ENCODE data around the gene POMT2. TPM values are rescaled to one million over a fixed set of nuclear protein-coding genes. Genes with fewer than 3 reads are reported as not detected.
A peak's percentile ranks its signal among the peaks of the same experiment; 100 is the strongest.

The POMT2 gene
- total RNA-seq, 1 experiment from 2014 or later: 24.0 TPM

DNA sequence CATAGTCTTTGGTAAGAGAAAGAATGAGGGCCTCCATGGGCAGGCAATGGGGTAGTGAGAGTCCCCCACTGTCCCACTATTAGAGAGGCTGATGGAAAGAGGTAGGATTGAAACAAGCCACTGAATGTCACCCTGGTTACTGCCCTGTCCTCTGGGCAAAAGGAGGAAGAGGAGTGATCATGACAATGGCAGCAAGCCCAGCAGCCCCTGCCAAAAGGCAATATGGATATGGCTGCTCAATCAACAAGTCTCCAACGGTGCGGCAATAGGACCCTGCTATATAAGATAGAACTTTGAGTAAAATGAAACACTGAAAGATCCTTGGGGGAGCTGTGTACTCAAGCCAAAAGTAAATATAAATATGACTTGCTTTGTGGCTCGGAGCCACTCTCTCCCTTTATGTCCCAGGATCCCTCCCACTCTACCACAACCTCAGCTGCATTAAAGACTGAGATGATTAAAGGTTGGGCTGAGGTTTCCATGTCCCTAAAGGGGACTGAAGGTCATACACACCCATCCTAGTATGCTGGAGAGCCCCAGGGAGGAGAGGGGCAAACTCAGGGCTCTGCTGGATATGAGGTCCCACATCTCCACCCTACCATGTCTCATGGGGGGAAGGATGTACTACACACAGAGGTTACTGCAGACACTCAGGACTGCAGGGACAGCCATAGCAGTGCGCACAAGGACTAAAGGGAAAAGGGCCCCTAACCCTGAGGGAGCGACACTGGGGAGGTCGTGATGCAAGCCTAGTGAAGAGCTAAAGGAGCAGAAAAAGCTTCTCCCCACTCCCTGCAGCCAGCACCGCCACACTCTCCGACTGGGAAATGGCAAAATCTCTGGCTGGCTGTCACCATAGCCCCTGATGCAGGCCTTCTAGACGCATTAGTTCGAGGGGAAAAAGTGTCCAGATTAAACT is 5.9 kb downstream of the POMT2 start:
- no peak overlapping the region for H3K9ac ChIP-seq (ENCODE audit: low read length)

DNA sequence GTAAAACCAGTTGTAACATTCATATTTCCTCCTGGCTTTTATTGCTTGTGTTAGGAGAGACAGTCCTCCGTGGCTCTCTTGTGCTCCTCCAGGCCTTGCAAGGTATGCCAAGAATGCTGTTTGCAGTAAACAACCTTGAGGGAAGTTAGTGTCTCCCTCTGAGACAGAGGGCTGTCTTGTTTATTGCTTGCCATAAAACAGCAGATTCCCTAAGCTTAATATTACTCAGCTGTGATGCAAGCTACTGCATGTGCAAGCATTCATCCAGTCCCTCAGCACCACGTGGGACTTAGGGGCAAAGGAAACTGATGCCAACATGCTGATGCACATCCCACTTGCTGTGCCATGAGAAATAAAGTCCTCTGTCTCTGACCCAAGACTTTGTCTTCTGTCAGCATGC is 6.6 kb downstream of the POMT2 start:
- H3K27ac ChIP-seq (ENCODE audit: low read length): no peak overlapping the region
- no peak overlapping the region for H2AFZ ChIP-seq (ENCODE audit: low read length)
- H3K36me3 ChIP-seq (ENCODE audit: insufficient read depth, low read length): peaks cover 7% of the 10 kb centered on the region; the same call in 1 of the 2 replicates
- H3K9me3 ChIP-seq (ENCODE audit: low read length): no peaks in the 10 kb centered on the region
- no peak for DNase-seq
- H3K9me2 ChIP-seq (replicated peaks; ENCODE audit: insufficient read depth, low read length): no peaks in the 10 kb centered on the region
- peaks cover 24% of the 10 kb centered on the region for H3K4me1 ChIP-seq (ENCODE audit: low read length)
- H3K79me2 ChIP-seq (ENCODE audit: low read length): peaks cover 89% of the 10 kb centered on the region
- H3K4me2 ChIP-seq (ENCODE audit: low read depth, low read length, poor library complexity, severe bottlenecking): no peak overlapping the region
- no peak overlapping the region for H3K9ac ChIP-seq (ENCODE audit: low read length)
- H3K27me3 ChIP-seq (ENCODE audit: low read length): no peaks in the 10 kb centered on the region
- no peaks in the 10 kb centered on the region for H4K20me1 ChIP-seq (ENCODE audit: insufficient read depth, low read depth, low read length)
- H3K4me3 ChIP-seq (ENCODE audit: low read length): no peak overlapping the region

More for the DNA sequence above, 5.9 kb downstream of the POMT2 start:
- Histone ChIP-seq H3K27ac (ENCODE audit: low read length) (no peak overlapping the region), H4K20me1 (ENCODE audit: insufficient read depth, low read depth, low read length) (no peaks in the 10 kb centered on the region), H3K4me2 (ENCODE audit: low read depth, low read length, poor library complexity, severe bottlenecking) (no peak overlapping the region), H2AFZ (ENCODE audit: low read length) (no peak overlapping the region), H3K79me2 (ENCODE audit: low read length) (peaks cover 92% of the 10 kb centered on the region), H3K27me3 (ENCODE audit: low read length) (no peaks in the 10 kb centered on the region), H3K9me2 (replicated peaks; ENCODE audit: insufficient read depth, low read length) (no peaks in the 10 kb centered on the region), H3K36me3 (ENCODE audit: insufficient read depth, low read length) (peaks cover 7% of the 10 kb centered on the region; the same call in 1 of the 2 replicates), H3K4me3 (ENCODE audit: low read length) (no peak overlapping the region), H3K4me1 (ENCODE audit: low read length) (peaks cover 28% of the 10 kb centered on the region), H3K9me3 (ENCODE audit: low read length) (no peaks in the 10 kb centered on the region)
- DNase-seq: no peak

DNA sequence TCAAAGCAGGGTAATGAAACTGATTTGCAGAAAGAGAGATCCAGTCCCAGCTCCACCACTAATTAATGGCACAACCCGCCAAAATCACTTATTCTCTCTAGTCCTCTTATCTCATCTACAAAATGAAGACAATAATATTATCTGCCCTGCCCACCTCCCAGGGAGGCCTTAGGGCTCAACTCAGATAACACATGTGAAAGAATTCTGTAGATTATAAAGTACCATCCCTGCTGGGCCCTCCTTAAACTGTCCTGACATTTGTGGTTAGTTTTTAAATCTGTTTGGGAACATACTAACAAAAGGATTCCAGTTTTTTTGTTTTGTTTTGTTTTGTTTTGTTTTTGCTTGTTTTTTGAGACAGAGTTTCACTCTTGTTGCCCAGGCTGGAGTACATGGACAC is 7.3 kb downstream of the POMT2 start:
- no peak overlapping the region for H3K4me3 ChIP-seq (ENCODE audit: low read length)
- H2AFZ ChIP-seq (ENCODE audit: low read length): no peak overlapping the region
- H3K36me3 ChIP-seq (ENCODE audit: insufficient read depth, low read length): peaks cover 7% of the 10 kb centered on the region; the same call in 1 of the 2 replicates
- H3K9me2 ChIP-seq (replicated peaks; ENCODE audit: insufficient read depth, low read length): no peaks in the 10 kb centered on the region
- no peaks in the 10 kb centered on the region for H4K20me1 ChIP-seq (ENCODE audit: insufficient read depth, low read depth, low read length)
- H3K4me1 ChIP-seq (ENCODE audit: low read length): peaks cover 21% of the 10 kb centered on the region
- H3K4me2 ChIP-seq (ENCODE audit: low read depth, low read length, poor library complexity, severe bottlenecking): no peak overlapping the region
- H3K27me3 ChIP-seq (ENCODE audit: low read length): no peaks in the 10 kb centered on the region
- no peak overlapping the region for H3K9ac ChIP-seq (ENCODE audit: low read length)
- H3K9me3 ChIP-seq (ENCODE audit: low read length): no peaks in the 10 kb centered on the region
- H3K79me2 ChIP-seq (ENCODE audit: low read length): peaks cover 82% of the 10 kb centered on the region
- no peak overlapping the region for H3K27ac ChIP-seq (ENCODE audit: low read length)
- no peak for DNase-seq

DNA sequence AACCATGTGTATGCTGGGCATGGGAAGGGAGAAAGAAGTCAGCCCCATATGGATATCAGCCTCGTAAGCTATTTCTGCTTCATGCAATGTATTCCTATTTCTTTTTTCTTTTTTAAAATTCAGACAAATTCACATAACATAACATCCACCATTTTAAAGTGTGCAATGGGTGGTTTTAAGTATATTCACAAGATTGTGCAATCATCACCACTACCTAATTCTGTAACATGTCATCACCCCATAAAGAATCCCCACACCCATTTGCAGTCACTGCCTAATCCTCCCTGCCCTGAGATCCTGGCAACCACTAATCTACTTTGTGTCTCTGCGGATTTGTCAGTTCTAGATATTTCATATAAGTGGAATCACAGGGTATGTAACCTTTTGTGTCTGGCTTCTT is 9.5 kb downstream of the POMT2 start:
- DNase-seq: no peak
- no peak overlapping the region for H3K4me3 ChIP-seq (ENCODE audit: low read length)
- H2AFZ ChIP-seq (ENCODE audit: low read length): no peak overlapping the region
- peaks cover 18% of the 10 kb centered on the region for H3K4me1 ChIP-seq (ENCODE audit: low read length)
- peaks cover 61% of the 10 kb centered on the region for H3K79me2 ChIP-seq (ENCODE audit: low read length)
- H3K9me2 ChIP-seq (replicated peaks; ENCODE audit: insufficient read depth, low read length): no peaks in the 10 kb centered on the region
- no peak overlapping the region for H3K27ac ChIP-seq (ENCODE audit: low read length)
- H4K20me1 ChIP-seq (ENCODE audit: insufficient read depth, low read depth, low read length): no peaks in the 10 kb centered on the region
- H3K9me3 ChIP-seq (ENCODE audit: low read length): no peaks in the 10 kb centered on the region
- no peaks in the 10 kb centered on the region for H3K27me3 ChIP-seq (ENCODE audit: low read length)
- H3K36me3 ChIP-seq (ENCODE audit: insufficient read depth, low read length): peaks cover 7% of the 10 kb centered on the region; the same call in 1 of the 2 replicates
- H3K9ac ChIP-seq (ENCODE audit: low read length): no peak overlapping the region
- no peak overlapping the region for H3K4me2 ChIP-seq (ENCODE audit: low read depth, low read length, poor library complexity, severe bottlenecking)

DNA sequence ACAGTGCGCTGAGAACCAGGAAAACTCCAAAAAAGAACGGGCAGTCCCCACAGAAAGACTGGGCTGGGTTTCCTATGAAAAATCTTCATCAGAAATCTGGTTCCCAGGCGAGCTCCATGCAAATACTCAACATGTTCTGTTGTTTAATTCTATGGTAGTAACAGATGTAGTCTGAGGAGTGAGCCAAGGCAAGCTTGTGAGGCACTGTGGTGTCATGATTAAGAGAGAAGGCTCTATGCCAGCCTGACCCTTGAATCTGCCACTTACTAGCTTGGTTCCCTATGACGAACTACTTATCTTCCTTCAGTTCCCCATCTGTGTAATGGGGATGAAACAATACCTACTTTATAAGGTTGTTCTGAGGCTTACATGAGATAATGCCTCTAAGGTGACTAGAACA is 10.7 kb downstream of the POMT2 start:
- H3K4me3 ChIP-seq (ENCODE audit: low read length): no peak overlapping the region
- no peaks in the 10 kb centered on the region for H3K9me3 ChIP-seq (ENCODE audit: low read length)
- no peak overlapping the region for H3K4me2 ChIP-seq (ENCODE audit: low read depth, low read length, poor library complexity, severe bottlenecking)
- no peaks in the 10 kb centered on the region for H4K20me1 ChIP-seq (ENCODE audit: insufficient read depth, low read depth, low read length)
- H3K9ac ChIP-seq (ENCODE audit: low read length): no peak overlapping the region
- no peak for DNase-seq
- H3K27ac ChIP-seq (ENCODE audit: low read length): no peak overlapping the region
- peaks cover 13% of the 10 kb centered on the region for H3K4me1 ChIP-seq (ENCODE audit: low read length)
- H3K9me2 ChIP-seq (replicated peaks; ENCODE audit: insufficient read depth, low read length): no peaks in the 10 kb centered on the region
- H3K27me3 ChIP-seq (ENCODE audit: low read length): no peaks in the 10 kb centered on the region
- H3K79me2 ChIP-seq (ENCODE audit: low read length): peaks cover 50% of the 10 kb centered on the region
- peaks cover 7% of the 10 kb centered on the region; the same call in 1 of the 2 replicates for H3K36me3 ChIP-seq (ENCODE audit: insufficient read depth, low read length)
- no peak overlapping the region for H2AFZ ChIP-seq (ENCODE audit: low read length)

DNA sequence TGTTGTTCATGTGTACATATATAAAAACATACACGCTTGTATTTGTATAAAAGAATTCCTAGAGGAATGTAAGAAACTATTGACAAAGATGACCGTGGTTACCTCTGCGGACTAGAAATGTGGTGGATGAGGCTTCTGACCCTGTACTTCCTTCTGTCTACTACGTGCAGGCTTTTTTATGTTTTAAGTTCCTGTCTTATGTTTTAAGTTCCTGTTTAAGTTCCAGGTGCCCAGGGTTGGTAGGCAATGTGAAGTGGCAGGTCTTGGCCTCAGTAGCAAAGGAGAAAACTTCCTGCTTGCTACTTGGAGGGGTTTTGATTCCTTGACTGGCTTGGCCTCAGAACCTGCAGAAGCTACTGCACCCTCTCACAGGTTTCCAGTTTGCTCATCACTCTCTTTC is 11.6 kb downstream of the POMT2 start:
- Histone ChIP-seq H3K4me1 (ENCODE audit: low read length) (peaks cover 13% of the 10 kb centered on the region), H3K9me3 (ENCODE audit: low read length) (no peaks in the 10 kb centered on the region), H3K27me3 (ENCODE audit: low read length) (no peaks in the 10 kb centered on the region), H2AFZ (ENCODE audit: low read length) (no peak overlapping the region), H3K36me3 (ENCODE audit: insufficient read depth, low read length) (peaks cover 7% of the 10 kb centered on the region), H3K9me2 (replicated peaks; ENCODE audit: insufficient read depth, low read length) (no peaks in the 10 kb centered on the region), H3K27ac (ENCODE audit: low read length) (0 out of 2 replicates have a peak overlapping the region, but pooled peaks have one; percentile 21), H3K4me3 (ENCODE audit: low read length) (no peak overlapping the region), H4K20me1 (ENCODE audit: insufficient read depth, low read depth, low read length) (no peaks in the 10 kb centered on the region), H3K4me2 (ENCODE audit: low read depth, low read length, poor library complexity, severe bottlenecking) (no peak overlapping the region), H3K9ac (ENCODE audit: low read length) (no peak overlapping the region), H3K79me2 (ENCODE audit: low read length) (peaks cover 41% of the 10 kb centered on the region)
- no peak for DNase-seq

DNA sequence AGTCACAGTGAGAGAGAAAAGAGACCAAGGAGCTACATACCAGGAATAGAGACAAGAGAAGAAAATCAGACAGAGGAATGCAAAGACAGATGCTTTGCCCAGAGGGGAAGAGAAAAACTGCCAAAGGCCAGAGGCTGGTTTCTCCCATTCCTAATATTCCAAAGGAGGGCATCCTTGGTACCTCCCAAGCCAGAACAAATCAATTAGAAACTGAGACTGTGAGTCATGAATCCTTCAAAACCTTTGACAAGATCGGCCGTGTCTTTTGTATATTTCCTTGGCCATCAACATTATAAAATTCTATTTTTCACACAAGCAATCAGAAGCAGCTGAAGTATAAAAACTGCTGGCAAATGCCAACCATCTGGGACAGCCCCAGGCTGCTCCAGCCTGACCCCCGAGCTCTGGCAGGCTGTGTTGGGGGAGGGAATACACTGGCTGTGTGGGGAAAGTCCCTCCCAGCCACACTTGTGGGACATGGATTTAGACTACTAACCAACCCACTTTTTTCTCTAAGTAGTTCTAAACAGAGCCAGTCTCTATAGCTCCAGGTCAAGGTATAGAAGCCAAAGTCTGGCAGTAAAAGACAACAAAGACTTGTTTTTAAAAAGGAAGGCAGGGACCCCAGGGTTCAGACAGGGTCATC is 13.7 kb downstream of the POMT2 start:
- no peaks in the 10 kb centered on the region for H3K27me3 ChIP-seq (ENCODE audit: low read length)
- no peak overlapping the region for H3K4me2 ChIP-seq (ENCODE audit: low read depth, low read length, poor library complexity, severe bottlenecking)
- no peak for DNase-seq

DNA sequence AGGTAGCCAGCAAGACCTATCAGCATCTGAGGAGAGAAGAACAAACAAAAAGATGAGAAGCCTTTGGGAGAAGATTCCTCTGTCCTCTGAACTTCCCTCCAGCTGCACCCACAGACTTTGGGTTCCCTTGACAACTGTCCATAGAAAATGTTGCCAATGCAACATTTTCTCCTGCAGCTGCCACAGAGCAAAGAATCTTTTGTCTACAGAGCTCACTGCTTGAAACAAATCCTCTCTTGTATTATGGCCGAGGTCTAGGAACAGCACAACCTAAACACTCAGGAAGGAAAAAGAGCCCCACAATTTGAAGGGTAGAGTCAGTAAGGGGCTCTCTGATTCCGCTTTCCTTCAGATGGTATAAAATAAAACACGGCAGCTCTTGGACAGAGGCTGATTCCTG is 14.3 kb downstream of the POMT2 start:
- Histone ChIP-seq H3K4me1 (ENCODE audit: low read length) (peaks cover 4% of the 10 kb centered on the region; the same call in 1 of the 2 replicates), H2AFZ (ENCODE audit: low read length) (no peak overlapping the region), H3K4me2 (ENCODE audit: low read depth, low read length, poor library complexity, severe bottlenecking) (no peak overlapping the region), H3K79me2 (ENCODE audit: low read length) (peaks cover 18% of the 10 kb centered on the region), H4K20me1 (ENCODE audit: insufficient read depth, low read depth, low read length) (no peaks in the 10 kb centered on the region), H3K4me3 (ENCODE audit: low read length) (no peak overlapping the region), H3K9ac (ENCODE audit: low read length) (no peak overlapping the region), H3K27ac (ENCODE audit: low read length) (no peak overlapping the region), H3K9me2 (replicated peaks; ENCODE audit: insufficient read depth, low read length) (no peaks in the 10 kb centered on the region), H3K36me3 (ENCODE audit: insufficient read depth, low read length) (peaks cover 3% of the 10 kb centered on the region), H3K27me3 (ENCODE audit: low read length) (no peaks in the 10 kb centered on the region), H3K9me3 (ENCODE audit: low read length) (no peaks in the 10 kb centered on the region)
- DNase-seq: no peak

More for the DNA sequence above, 13.7 kb downstream of the POMT2 start:
- H3K36me3 ChIP-seq (ENCODE audit: insufficient read depth, low read length): peaks cover 7% of the 10 kb centered on the region
- no peak overlapping the region for H3K9ac ChIP-seq (ENCODE audit: low read length)
- peaks cover 4% of the 10 kb centered on the region; the same call in 1 of the 2 replicates for H3K4me1 ChIP-seq (ENCODE audit: low read length)
- peaks cover 23% of the 10 kb centered on the region for H3K79me2 ChIP-seq (ENCODE audit: low read length)
- no peak overlapping the region for H3K27ac ChIP-seq (ENCODE audit: low read length)
- H2AFZ ChIP-seq (ENCODE audit: low read length): no peak overlapping the region
- H3K9me3 ChIP-seq (ENCODE audit: low read length): no peaks in the 10 kb centered on the region
- H3K9me2 ChIP-seq (replicated peaks; ENCODE audit: insufficient read depth, low read length): no peaks in the 10 kb centered on the region
- H3K4me3 ChIP-seq (ENCODE audit: low read length): no peak overlapping the region
- H4K20me1 ChIP-seq (ENCODE audit: insufficient read depth, low read depth, low read length): no peaks in the 10 kb centered on the region
